GM18505 (cell line): ENCODE measurements around the gene HLA-DPA1.

Experiments
- ATAC-seq: cut with Tn5 transposase; IDR thresholded peaks from one replicate; pipeline ENCODE4 v1.9.1; 2021; ENCODE audit not compliant: unreplicated experiment
- POLR2A ChIP-seq: IDR thresholded peaks from 4 replicates; pipeline ENCODE4 v1.6.1; 2011; ENCODE audit warnings: borderline replicate concordance; ENCODE audit not compliant: insufficient read depth, insufficient read length; ENCODE audit errors: extremely low read depth

The HLA-DPA1 gene

GRCh38 chr6:33080127-33081089, 7.0 kb upstream of the HLA-DPA1 start:
- TF ChIP-seq POLR2A, result peak; percentile 57
- ATAC-seq, result no peak

DNA sequence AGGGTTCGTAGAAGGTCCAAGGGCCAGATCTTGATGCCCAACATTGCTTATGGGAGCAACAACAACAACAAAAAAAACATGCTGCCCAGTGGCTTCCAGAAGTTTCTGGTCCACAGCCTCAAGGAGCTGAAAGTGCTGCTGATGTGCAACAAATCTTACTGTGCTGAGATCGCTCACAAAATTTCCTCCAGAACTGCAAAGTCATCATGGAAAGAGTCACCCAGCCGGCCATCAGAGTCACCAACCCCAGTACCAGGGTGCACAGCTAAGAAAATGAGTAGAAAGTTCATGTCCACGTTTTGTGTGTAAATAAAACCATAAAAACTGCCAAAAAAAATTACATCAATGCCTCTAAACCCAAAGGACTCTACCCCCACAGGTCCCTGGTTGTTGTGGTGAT, 6.1 kb upstream of the HLA-DPA1 start:
- no peak for ATAC-seq
- no peak for TF ChIP-seq POLR2A

- peak; percentile 9 for TF ChIP-seq POLR2A
- no peak for ATAC-seq
Observed at GRCh38 chr6:33078919-33079521, 5.6 kb upstream of the HLA-DPA1 start.

- TF ChIP-seq POLR2A, result no peak
- no peak for ATAC-seq
Observed at GRCh38 chr6:33078442-33078841, 5.0 kb upstream of the HLA-DPA1 start.

GRCh38 chr6:33077908-33078307, 4.5 kb upstream of the HLA-DPA1 start:
- peak; percentile 28 for TF ChIP-seq POLR2A
- ATAC-seq, result no peak

DNA sequence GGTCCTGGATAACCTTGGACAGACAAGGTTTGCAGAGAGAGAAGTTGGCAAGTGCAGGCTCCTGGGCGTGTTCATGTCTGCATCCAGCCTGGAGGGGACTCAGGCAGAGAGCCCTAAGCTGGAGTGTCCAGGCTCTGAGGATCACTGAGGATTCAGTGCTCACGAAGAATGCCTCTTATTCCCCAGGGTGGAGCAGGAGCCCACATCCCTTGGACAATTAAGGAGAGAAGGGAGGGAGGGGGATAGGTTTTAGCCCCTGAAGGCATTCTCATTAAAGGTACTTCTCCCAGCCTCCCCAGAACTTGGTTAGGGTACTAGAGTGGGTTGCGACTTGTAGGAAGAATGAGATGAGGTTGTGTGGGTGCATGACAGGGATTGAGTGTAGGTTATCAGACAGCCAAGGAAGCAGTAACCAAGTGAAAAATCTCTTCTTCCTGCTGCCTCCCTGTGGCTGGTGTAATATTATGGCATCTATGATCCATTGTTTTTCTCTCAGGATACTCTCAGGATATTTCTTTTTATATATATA, 3.0 kb upstream of the HLA-DPA1 start:
- TF ChIP-seq POLR2A, result no peak
- no peak for ATAC-seq

GRCh38 chr6:33075568-33076405, 2.3 kb upstream of the HLA-DPA1 start, which contains the start of gene HLA-DPB1:
Gene HLA-DPB1, plus strand, starts transcription at chr6:33075990. Its CDS starts 52 bp downstream, at chr6:33076042.
- TF ChIP-seq POLR2A, result peak; percentile 90
- peak; percentile 57 for ATAC-seq

- TF ChIP-seq POLR2A, result no peak
- peak; percentile 9 for ATAC-seq
Observed at GRCh38 chr6:33075208-33075567, 1.7 kb upstream of the HLA-DPA1 start.

GRCh38 chr6:33072508-33073100, 845 bp downstream of the HLA-DPA1 start:
- ATAC-seq, result no peak
- peak; percentile 39 for TF ChIP-seq POLR2A

GRCh38 chr6:33071569-33071968, 1.9 kb downstream of the HLA-DPA1 start:
- ATAC-seq, result no peak
- no peak for TF ChIP-seq POLR2A

DNA sequence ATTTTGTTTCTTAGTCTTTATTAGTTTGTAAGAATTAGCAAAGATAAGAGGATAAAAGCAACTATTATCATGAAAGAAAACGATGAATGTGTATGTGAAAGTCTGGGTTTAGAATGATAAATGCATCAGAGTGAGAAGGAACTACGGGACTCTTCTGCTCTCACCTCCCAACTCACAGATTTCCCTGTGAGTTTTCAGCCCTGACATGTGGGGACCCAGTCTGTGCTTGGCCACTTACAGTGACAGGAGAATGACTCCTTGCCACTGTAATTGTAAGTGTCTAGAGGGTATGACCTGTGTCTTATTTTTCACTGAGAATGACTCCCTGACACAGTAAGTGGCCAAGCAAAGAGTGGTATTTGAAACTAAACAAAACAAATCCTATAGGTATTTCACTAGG, 2.5 kb downstream of the HLA-DPA1 start:
- no peak for ATAC-seq

GRCh38 chr6:33069021-33069738, 4.3 kb downstream of the HLA-DPA1 start:
- ATAC-seq, result no peak
- TF ChIP-seq POLR2A, result no peak

More for the DNA sequence above, 2.5 kb downstream of the HLA-DPA1 start:
- TF ChIP-seq POLR2A, result no peak
